Esophagus squamous epithelium (tissue), 5 donors: ENCODE data around the gene LINGO3. TPM values are rescaled to one million over a fixed set of nuclear protein-coding genes. Genes with fewer than 3 reads are reported as not detected.

Source experiments
- DNase-seq: peaks from one replicate; lab custom pipeline; 2025; lab: John Stamatoyannopoulos, UW
- H3K27ac ChIP-seq, 4 donors: fragments of 200-600 bp; sonication (generic); one replicate each; pipeline ENCODE4 v1.5.1; 2016 to 2019; ENCODE audit warnings: mild to moderate bottlenecking in 1 of 4
- H3K27me3 ChIP-seq, 4 donors: fragments of 200-600 bp; sonication (generic); 1 replicate in 3 of 4; 2 replicates in 1 of 4; pipeline versions ENCODE4 v1.5.1 to v1.6.0; 2017 to 2021; ENCODE audit warnings: antibody characterized with exemption in 1 of 4
- H3K36me3 ChIP-seq, 3 donors: fragments of 200-600 bp; sonication (generic); one replicate each; pipeline ENCODE4 v1.5.1; 2016 to 2019
- H3K4me1 ChIP-seq, 3 donors: fragments of 200-600 bp; sonication (generic); one replicate each; pipeline ENCODE4 v1.5.1; 2017 to 2019
- H3K4me3 ChIP-seq, 4 donors: fragments of 200-600 bp; sonication (generic); 1 replicate in 3 of 4; 2 replicates in 1 of 4; pipeline ENCODE4 v1.5.1; 2016 to 2019; ENCODE audit warnings: mild to moderate bottlenecking in 2 of 4, moderate library complexity in 1 of 4
- H3K9me3 ChIP-seq, 3 donors: fragments of 200-600 bp; sonication (generic); one replicate each; pipeline ENCODE4 v1.5.1; 2016 to 2019
- CTCF ChIP-seq, 6 experiments: fragments of 450-650 bp in 4 of 6; fragments of 200-600 bp in 2 of 6; sonication (generic) in 2 of 6; IDR thresholded peaks; one replicate each; pipeline ENCODE4 v1.5.1; 2016 to 2019; ENCODE audit warnings: antibody characterized with exemption in 6 of 6, mild to moderate bottlenecking in 4 of 6, moderate library complexity in 4 of 6
- POLR2A ChIP-seq, 4 donors: fragments of 450-650 bp; IDR thresholded peaks; one replicate each; pipeline ENCODE4 v1.6.1; 2017; ENCODE audit warnings: antibody characterized with exemption in 4 of 4, mild to moderate bottlenecking in 4 of 4, moderate library complexity in 3 of 4
- WGBS, 2 donors: methylation state at CpG; one replicate each; pipeline ENCODE4 v1.1.5; 2018; 5-methylcytosine and 5-hydroxymethylcytosine counted together
- intact Hi-C: fragments of 100-400 bp; cut with DNase I; formaldehyde crosslinking; loops from one replicate; pipeline ENCODE4 v1.15.0; 2022
- total RNA-seq, 4 donors: library from RNA; depleted of rRNA; stranded (reverse); fragments of >200 nt; gene quantifications; one replicate each; pipeline ENCODE4 v1.1.0, GENCODE V29; 2016
- donor health status: DM: yes; HTN: yes; CAD: no.

Gene LINGO3
- total RNA-seq, 4 donors from 2014 or later = 0.09 TPM; not detected in 3

- TF ChIP-seq POLR2A (IDR thresholded peaks at IDR 0.05) (no peak), CTCF (IDR thresholded peaks at IDR 0.05) (no peak)
- WGBS, 2 donors = 0% methylated on average over 2 to 13 of the region's 30 CpGs
- intact Hi-C loops = loop anchor here (2.0 to 5.0 kb wide), 2 partner anchors 33 to 57 kb away; partner anchors contain the start of genes LSM7, PLEKHJ1, SF3A2 and SPPL2B
- no peak for DNase-seq
- peak overlapping the region; percentile 99 to 100 (median 100) for H3K27ac ChIP-seq
- peaks cover 37 to 70% (median 55%) of the 10 kb centered on the region in 3 donors for H3K4me1 ChIP-seq
- peak overlapping the region; percentile 84 to 98 (median 94) for H3K4me3 ChIP-seq
- no peaks in the 10 kb centered on the region for H3K27me3 ChIP-seq
- H3K9me3 ChIP-seq = no peaks in the 10 kb centered on the region
- peaks cover 10 to 31% (median 15%) of the 10 kb centered on the region in 3 donors for H3K36me3 ChIP-seq
Observed at GRCh38 chr19:2270157-2270422, 37.9 kb downstream of the LINGO3 start.

GRCh38 chr19:2269244-2270156 lies 38.5 kb downstream of the LINGO3 start:
- no peaks in the 10 kb centered on the region for H3K27me3 ChIP-seq
- H3K4me1 ChIP-seq = peaks cover 34 to 64% (median 52%) of the 10 kb centered on the region in 3 donors
- peaks cover 10 to 30% (median 15%) of the 10 kb centered on the region in 3 donors for H3K36me3 ChIP-seq
- WGBS, 2 donors = 0 to 1% methylated on average over 10 to 26 of the region's 103 CpGs
- H3K27ac ChIP-seq = peak overlapping the region; percentile 99 to 100 (median 100)
- no peaks in the 10 kb centered on the region for H3K9me3 ChIP-seq
- peak overlapping the region; percentile 84 to 98 (median 94) for H3K4me3 ChIP-seq
- intact Hi-C loops = loop anchor here (2.0 to 5.0 kb wide), 2 partner anchors 33 to 58 kb away; partner anchors contain the start of genes LSM7, PLEKHJ1, SF3A2 and SPPL2B
- DNase-seq = peak; percentile 78
- peak; percentile 79 to 100 (median 100) for TF ChIP-seq POLR2A (IDR thresholded peaks at IDR 0.05)
- peak in 4 of 6 experiments; percentile 35 to 62 (median 50) for TF ChIP-seq CTCF (IDR thresholded peaks at IDR 0.05)

GRCh38 chr19:2268861-2269243 lies 39.1 kb downstream of the LINGO3 start:
- Histone ChIP-seq H3K36me3 (peaks cover 10 to 24% (median 15%) of the 10 kb centered on the region in 3 donors), H3K9me3 (no peaks in the 10 kb centered on the region), H3K4me1 (peaks cover 27 to 58% (median 45%) of the 10 kb centered on the region in 3 donors), H3K27me3 (no peaks in the 10 kb centered on the region), H3K4me3 (peak overlapping the region; percentile 84 to 98 (median 94)), H3K27ac (peak overlapping the region in 3 of 4 donors; percentile 81 to 100 (median 100))
- 1 to 6% methylated on average over 6 to 19 of the region's 19 CpGs for WGBS, 2 donors
- TF ChIP-seq POLR2A (IDR thresholded peaks at IDR 0.05) = no peak
- TF ChIP-seq CTCF (IDR thresholded peaks at IDR 0.05) = no peak
- intact Hi-C loops = no loop called here
- no peak for DNase-seq

- WGBS, 2 donors = 79 to 84% methylated on average over 4 of the region's 4 CpGs
- Histone ChIP-seq H3K4me1 (peaks cover 23 to 54% (median 41%) of the 10 kb centered on the region in 3 donors), H3K36me3 (peaks cover 10 to 23% (median 15%) of the 10 kb centered on the region in 3 donors), H3K4me3 (peak overlapping the region; percentile 84 to 98 (median 94)), H3K27me3 (no peaks in the 10 kb centered on the region), H3K9me3 (no peaks in the 10 kb centered on the region), H3K27ac (peak overlapping the region in 2 of 4 donors; percentile 81 to 100)
- no peak for DNase-seq
- intact Hi-C loops = no loop called here
- TF ChIP-seq POLR2A (IDR thresholded peaks at IDR 0.05) = no peak
- TF ChIP-seq CTCF (IDR thresholded peaks at IDR 0.05) = no peak
Observed at GRCh38 chr19:2268480-2268830, 39.5 kb downstream of the LINGO3 start.
